Osteoblast (primary cell): ENCODE results near the gene FASLG. TPM values are rescaled to one million over a fixed set of nuclear protein-coding genes. Genes with fewer than 3 reads are reported as not detected.

Source experiments
- DNase-seq: peaks from one replicate; pipeline ENCODE4 v3.0.0; 2011; ENCODE audit warnings: low spot score, mixed read lengths; ENCODE audit not compliant: insufficient read length; ENCODE audit errors: missing footprints
- H2AFZ ChIP-seq: 2 replicates; pipeline ENCODE4 v1.6.0; 2011; ENCODE audit warnings: mild to moderate bottlenecking, low read length
- H3K27ac ChIP-seq: 2 replicates; pipeline ENCODE4 v1.5.1; 2011; ENCODE audit warnings: mild to moderate bottlenecking, low read depth, low read length, moderate library complexity
- H3K27me3 ChIP-seq: 2 replicates; pipeline ENCODE4 v1.6.0; 2012; ENCODE audit warnings: mild to moderate bottlenecking, control low read depth, inconsistent platforms, low read length, moderate library complexity; ENCODE audit not compliant: insufficient read depth
- H3K36me3 ChIP-seq: 2 replicates; pipeline ENCODE4 v1.5.1; 2011; ENCODE audit warnings: mild to moderate bottlenecking, low read length, control low read depth, moderate library complexity; ENCODE audit not compliant: insufficient read depth
- H3K4me1 ChIP-seq: 2 replicates; pipeline ENCODE4 v1.5.1; 2011; ENCODE audit warnings: mild to moderate bottlenecking, low read length, control low read depth, moderate library complexity; ENCODE audit not compliant: insufficient read depth
- H3K4me2 ChIP-seq: 2 replicates; pipeline ENCODE4 v1.6.0; 2011; ENCODE audit warnings: mild to moderate bottlenecking, low read length; ENCODE audit not compliant: insufficient read depth
- H3K4me3 ChIP-seq: fragments of 200-600 bp; sonication (generic); 3 replicates; pipeline ENCODE4 v1.5.1; 2012; ENCODE audit warnings: mild to moderate bottlenecking, low read length, inconsistent platforms; ENCODE audit not compliant: insufficient read depth
- H3K79me2 ChIP-seq: 2 replicates; pipeline ENCODE4 v1.6.0; 2012; ENCODE audit warnings: mild to moderate bottlenecking, low read length, control low read depth, inconsistent platforms; ENCODE audit not compliant: insufficient read depth
- H3K9me3 ChIP-seq: 2 replicates; pipeline ENCODE4 v1.5.1; 2011; ENCODE audit warnings: low read depth, low read length, control low read depth
- H4K20me1 ChIP-seq: 2 replicates; pipeline ENCODE4 v1.6.0; 2012; ENCODE audit warnings: mild to moderate bottlenecking, low read length, control low read depth; ENCODE audit not compliant: insufficient read depth
- total RNA-seq: library from RNA; depleted of rRNA; stranded (reverse); fragments of >200 nt; gene quantifications from 2 replicates; pipeline ENCODE4 v1.2.3, GENCODE V29; 2012
- TF ChIP-seq, protein P1 (sequence below): IDR thresholded peaks from 2 replicates; pipeline ENCODE4 v1.5.1; 2011; ENCODE audit warnings: mild to moderate bottlenecking, low read depth, low read length, moderate library complexity; ENCODE audit errors: extremely low read depth

Gene FASLG
- total RNA-seq, 1 donor: not detected

DNA sequence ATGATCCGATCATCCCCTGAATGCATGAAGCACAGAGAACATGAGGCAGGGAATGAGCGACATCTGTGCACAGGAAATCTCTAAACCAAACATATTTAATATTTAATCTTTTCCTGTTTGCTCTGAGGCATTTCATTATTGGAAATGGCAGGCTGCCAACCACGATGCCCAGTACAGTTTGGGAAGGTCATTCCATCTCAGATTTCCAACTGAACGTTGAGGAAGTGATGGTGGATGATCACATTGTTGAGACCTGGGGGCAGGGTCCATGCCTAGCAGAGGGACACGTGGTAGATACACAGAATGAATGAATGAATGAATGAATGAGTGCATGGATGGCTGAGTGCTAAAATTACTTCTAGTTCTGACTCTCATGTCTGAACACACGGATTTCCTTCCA is 15.9 kb upstream of the FASLG start:
- no peaks in the 10 kb centered on the region for H4K20me1 ChIP-seq
- H3K79me2 ChIP-seq: no peaks in the 10 kb centered on the region
- no peaks in the 10 kb centered on the region for H3K9me3 ChIP-seq
- TF ChIP-seq, protein P1, sequence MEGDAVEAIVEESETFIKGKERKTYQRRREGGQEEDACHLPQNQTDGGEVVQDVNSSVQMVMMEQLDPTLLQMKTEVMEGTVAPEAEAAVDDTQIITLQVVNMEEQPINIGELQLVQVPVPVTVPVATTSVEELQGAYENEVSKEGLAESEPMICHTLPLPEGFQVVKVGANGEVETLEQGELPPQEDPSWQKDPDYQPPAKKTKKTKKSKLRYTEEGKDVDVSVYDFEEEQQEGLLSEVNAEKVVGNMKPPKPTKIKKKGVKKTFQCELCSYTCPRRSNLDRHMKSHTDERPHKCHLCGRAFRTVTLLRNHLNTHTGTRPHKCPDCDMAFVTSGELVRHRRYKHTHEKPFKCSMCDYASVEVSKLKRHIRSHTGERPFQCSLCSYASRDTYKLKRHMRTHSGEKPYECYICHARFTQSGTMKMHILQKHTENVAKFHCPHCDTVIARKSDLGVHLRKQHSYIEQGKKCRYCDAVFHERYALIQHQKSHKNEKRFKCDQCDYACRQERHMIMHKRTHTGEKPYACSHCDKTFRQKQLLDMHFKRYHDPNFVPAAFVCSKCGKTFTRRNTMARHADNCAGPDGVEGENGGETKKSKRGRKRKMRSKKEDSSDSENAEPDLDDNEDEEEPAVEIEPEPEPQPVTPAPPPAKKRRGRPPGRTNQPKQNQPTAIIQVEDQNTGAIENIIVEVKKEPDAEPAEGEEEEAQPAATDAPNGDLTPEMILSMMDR: no peak
- H2AFZ ChIP-seq: peak overlapping the region; percentile 20
- H3K36me3 ChIP-seq: no peaks in the 10 kb centered on the region
- H3K27ac ChIP-seq: no peak overlapping the region
- H3K4me2 ChIP-seq: no peak overlapping the region
- H3K27me3 ChIP-seq: no peaks in the 10 kb centered on the region
- no peak for DNase-seq
- H3K4me1 ChIP-seq: peaks cover 41% of the 10 kb centered on the region
- no peak overlapping the region for H3K4me3 ChIP-seq

DNA sequence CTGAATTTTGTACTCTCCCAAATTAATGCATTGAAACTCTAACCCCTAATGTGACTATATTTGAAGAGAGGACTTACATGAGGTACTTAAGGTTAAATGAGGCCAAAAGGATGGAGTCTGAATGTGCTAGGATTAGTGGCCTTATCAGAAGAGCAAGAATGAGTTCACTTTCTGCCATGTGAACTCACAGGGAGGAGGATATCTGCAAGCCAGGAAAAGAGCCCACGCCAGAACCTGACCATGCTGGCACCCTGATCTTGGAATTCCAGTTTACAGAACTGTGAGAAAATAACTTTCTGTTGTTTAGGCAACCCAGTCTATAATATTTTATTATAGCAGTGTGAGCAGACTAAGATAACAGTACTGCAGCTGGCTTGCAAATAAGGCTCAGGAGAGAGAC is 12.2 kb upstream of the FASLG start:
- Histone ChIP-seq H3K4me1 (peaks cover 23% of the 10 kb centered on the region), H3K4me3 (no peak overlapping the region), H4K20me1 (no peaks in the 10 kb centered on the region), H3K36me3 (no peaks in the 10 kb centered on the region), H3K27ac (no peak overlapping the region), H3K27me3 (no peaks in the 10 kb centered on the region), H3K79me2 (no peaks in the 10 kb centered on the region), H2AFZ (no peak overlapping the region), H3K9me3 (no peaks in the 10 kb centered on the region), H3K4me2 (no peak overlapping the region)
- no peak for DNase-seq
- TF ChIP-seq, protein P1: no peak

DNA sequence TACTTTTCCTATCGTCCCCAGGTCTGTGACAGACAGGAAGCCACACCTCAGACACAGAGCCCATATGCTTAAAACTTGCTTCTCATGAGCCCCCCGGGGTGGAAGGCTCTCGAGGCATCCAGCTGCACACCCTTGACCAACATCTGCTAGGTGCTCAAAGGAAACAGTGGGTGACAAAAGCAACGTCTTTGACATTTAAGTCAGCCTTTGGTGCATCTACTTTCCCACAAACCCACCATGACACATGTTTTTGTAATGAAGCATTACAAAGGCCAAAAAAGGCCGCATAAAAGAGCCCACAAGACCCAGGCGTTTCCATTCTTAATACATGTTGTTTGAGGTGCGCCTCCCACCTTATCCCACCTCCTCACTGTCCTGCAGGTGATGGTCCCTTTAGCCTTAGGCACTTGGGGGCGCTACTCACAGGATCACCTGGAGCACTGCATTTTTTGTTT is 11.8 kb upstream of the FASLG start:
- no peaks in the 10 kb centered on the region for H3K79me2 ChIP-seq
- no peaks in the 10 kb centered on the region for H4K20me1 ChIP-seq
- no peak for DNase-seq
- H3K4me2 ChIP-seq: no peak overlapping the region
- peaks cover 23% of the 10 kb centered on the region for H3K4me1 ChIP-seq
- peak overlapping the region; percentile 8 for H2AFZ ChIP-seq
- TF ChIP-seq, protein P1: no peak
- H3K9me3 ChIP-seq: no peaks in the 10 kb centered on the region
- H3K27ac ChIP-seq: no peak overlapping the region
- H3K27me3 ChIP-seq: no peaks in the 10 kb centered on the region
- H3K4me3 ChIP-seq: no peak overlapping the region
- H3K36me3 ChIP-seq: no peaks in the 10 kb centered on the region

DNA sequence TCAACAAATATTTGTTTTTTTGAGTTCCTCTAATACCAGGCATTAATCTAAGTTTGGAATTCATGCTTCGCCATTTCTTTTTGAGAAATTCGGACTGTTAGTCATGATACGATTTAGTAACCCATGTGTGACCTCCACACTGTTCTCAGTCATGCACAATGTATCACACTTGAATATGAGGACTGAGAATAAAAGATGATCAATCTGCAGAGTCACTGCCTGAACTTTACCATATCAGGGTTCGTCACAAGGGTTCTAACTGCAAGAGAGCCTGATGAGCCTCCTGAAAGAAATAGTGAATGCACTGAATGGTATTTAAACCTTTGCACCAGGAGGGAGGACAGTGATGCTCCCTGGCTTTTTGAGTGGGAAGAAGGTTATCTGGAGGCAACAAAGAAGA is 10.9 kb upstream of the FASLG start:
- Histone ChIP-seq H3K4me2 (no peak overlapping the region), H3K4me1 (peaks cover 19% of the 10 kb centered on the region), H3K27ac (peak overlapping the region; percentile 43), H3K4me3 (no peak overlapping the region), H4K20me1 (no peaks in the 10 kb centered on the region), H3K27me3 (no peaks in the 10 kb centered on the region), H3K9me3 (no peaks in the 10 kb centered on the region), H3K79me2 (no peaks in the 10 kb centered on the region), H3K36me3 (no peaks in the 10 kb centered on the region), H2AFZ (no peak overlapping the region)
- DNase-seq: no peak
- TF ChIP-seq, protein P1: no peak
